ENCODE measurements around the gene TLCD1.
A peak's percentile ranks its signal among the peaks of the same experiment; 100 is the strongest.
"Not testable (repeated sequence)": the region's sequence is repeated elsewhere in the genome, so short reads cannot be mapped to it uniquely, and the experiment has no call there.

Gene TLCD1

DNA sequence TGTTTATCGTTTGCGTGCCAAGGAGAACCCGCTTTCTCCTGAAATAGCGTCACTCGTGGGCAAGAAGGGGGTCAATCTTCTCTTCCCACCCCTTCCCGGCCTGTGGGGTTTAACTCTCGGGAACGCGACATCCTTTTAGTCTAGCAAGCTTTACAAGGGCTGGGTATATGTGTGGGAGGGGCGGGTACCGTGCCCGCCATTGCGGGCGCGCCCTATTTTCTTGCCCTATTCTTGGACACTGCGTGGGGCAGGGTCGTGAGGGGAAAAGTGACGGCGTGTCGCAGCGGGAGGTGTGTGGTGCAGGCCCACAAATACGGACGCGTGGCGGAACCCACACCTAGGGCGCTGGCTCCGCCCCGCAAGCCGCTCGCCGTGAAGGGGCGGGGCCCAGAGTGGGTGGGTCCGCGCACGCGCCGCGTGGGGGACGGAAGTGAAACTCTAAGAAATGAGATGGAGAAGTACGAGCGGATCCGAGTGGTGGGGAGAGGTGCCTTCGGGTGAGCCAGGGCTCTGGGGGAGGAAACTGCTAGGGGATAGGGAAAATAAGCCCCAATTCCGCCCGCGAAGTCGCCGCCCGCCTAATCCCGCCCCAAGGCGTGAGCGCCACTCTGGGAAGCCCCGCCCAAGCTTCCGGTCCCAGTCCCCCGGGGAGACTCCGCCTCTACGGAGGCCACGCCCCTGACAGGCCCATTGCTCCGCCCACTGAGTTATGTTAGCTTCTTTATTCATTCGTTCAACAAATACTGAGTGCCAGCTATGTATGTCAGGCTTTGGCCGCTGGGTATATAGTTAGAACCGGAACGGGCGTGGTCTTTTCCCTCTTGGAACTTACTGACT lies 2.5 kb upstream of the TLCD1 start, which contains the start of gene NEK8:
Gene NEK8, plus strand, starts transcription at position 425 of the 837 bp plus-strand sequence. Its CDS starts 26 bp downstream, at position 451.
- peak; percentile 95 for DNase-seq (ENCODE audit: low spot score)

DNA sequence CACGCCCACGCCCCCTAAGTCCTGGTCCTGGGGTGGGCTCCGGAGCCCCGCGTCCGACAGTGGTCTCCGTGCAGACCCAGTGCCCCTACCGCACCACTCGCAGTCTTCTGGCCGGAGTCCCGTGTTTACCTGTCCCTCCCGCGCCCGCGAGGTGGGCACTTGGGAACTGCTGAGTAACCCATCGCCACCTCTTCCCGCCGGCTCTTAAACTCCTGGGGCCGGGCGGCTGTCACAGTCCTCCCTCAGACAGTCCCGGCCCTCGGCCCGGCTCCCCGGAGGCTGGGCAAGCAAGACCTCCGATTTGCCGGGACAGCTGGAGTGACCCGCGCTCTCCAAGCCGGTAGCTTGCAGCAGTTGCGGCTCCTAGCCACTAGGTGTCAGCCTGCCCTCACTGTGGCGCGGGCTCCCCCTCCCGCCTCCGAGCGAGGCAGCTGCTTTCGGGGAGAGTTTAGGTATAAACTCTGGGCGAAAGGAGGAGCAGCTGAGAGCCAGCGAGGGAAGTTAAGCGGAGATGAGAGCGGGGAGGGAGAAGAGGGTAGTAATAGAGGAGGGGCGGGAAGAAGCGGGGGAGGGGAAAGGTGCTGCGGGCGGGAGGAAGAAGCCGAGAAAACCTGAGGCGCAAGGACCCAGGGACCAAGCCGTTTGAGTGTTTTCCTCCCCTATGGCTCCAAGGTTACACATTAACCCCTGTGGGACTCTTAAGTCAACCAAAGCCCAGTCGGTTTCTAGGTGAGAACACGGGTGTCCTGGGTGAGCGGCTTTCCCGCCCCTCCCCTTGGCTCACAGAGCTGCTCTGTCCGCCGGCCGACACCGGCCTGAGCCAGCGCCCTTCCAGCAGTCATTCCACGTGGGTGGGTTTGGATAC lies 826 bp upstream of the TLCD1 start:
- DNase-seq (ENCODE audit: low spot score) = peak; percentile 93

DNA sequence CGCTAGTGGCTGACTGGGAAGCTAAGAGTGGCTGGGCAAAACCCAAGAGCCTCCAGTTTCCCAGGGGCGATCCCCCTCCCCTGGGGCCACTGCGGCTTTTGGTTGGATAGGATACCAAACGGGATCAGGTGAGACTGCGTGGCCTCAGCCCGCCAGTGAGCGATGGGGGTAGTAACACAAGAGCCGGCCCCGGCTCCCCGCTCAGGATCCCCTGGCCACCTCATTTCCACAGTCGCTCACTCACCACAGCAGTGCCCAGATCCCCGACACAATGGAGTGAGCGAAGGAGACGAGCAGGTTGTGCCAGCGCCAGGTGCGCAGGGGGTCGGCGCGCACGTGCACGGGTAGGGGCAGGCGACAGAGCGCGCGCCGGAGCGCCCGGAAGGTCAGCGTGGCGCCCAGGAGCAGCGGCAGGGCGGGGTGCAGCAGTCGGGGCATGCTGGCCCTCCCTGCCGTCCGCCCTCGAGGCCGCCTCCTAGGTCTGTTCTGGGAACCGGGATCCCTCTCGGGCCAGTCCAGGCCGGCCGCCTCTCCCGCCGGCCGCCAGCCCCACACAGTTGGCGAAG lies 290 bp downstream of the TLCD1 start:
- DNase-seq (ENCODE audit: low spot score) = no peak

DNA sequence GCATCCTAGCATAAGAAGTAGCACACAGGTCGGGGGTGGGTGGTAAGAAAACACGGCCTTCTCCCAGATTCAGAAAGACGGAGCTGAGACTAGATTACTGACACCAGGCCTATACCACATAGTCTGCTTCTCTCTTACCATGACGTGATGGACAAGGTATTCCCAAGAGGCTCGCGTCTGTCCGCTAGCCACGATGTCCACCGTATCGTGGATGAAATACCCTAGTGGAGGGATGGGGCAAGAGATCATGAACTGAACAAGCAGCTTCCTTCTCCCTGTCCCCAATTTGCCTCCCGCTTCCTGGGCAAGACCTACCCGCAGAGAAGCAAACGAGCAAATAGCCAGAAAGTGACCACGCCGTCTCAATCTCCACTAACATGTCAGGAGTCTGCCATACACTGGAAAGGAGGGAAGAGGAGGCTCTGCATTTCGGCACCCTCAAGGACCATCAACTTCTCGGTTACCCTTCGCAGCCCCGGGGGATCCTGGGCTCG lies 820 bp downstream of the TLCD1 start:
- no peak for DNase-seq (ENCODE audit: low spot score)

DNA sequence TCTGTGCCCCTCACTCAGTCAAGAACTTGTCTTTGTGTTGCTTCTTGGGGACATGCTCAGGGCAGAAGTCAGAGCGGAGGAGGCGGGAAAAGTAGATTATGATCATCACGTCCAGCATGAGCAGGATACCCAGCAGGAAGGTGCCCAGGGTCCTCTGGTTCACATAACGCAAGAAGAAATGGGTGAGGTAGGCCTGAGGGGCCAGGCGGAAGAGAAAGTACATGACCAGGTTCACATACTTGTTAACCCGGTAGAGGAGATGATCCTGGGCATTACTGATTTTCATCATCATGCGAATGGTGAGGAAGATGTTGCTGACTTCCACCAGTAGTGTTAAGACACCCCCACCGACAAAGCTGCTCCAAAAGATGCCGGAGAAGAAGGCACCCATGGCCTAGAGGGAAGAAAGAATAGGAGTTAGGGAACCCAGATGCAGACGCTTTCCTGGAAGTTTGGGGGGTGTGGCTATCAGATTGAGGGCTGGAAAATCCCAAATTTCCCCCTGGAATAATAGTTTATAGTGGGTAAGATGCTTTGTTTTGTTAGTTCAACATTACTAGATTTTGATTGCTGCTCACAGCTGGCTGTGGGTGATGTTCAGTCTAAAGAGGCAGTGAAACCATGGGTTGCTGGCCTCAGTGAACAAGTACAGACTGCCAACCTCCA lies 1.4 kb downstream of the TLCD1 start:
- no peak for DNase-seq (ENCODE audit: low spot score)

DNA sequence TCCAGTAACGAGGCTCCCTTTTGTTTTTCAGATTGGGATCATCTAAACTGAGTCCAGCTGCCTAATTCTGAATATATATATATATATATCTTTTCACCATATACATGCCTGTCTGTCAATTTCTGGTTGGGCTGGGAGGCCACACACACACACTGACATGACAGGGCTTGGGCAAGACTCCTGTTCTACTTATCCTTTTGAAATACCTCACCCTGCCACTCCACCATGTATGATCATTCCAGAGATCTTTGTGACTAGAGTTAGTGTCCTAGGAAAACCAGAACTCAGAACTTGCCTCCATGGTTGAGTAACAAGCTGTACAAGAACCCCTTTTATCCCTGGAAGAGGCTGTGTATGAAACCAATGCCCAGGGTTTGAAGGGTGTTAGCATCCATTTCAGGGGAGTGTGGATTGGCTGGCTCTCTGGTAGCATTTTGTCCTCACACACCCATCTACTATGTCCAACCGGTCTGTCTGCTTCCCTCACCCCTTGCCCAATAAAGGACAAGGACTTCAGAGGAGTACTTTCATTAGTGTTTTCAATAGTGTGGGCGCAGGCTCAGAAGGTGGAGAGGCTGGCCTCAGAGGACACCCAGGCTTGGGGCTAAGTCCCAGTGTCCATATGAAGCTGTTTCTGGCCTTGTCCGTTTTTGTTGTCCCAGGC lies 2.1 kb downstream of the TLCD1 start:
- DNase-seq (ENCODE audit: low spot score) = not testable (repeated sequence)

DNA sequence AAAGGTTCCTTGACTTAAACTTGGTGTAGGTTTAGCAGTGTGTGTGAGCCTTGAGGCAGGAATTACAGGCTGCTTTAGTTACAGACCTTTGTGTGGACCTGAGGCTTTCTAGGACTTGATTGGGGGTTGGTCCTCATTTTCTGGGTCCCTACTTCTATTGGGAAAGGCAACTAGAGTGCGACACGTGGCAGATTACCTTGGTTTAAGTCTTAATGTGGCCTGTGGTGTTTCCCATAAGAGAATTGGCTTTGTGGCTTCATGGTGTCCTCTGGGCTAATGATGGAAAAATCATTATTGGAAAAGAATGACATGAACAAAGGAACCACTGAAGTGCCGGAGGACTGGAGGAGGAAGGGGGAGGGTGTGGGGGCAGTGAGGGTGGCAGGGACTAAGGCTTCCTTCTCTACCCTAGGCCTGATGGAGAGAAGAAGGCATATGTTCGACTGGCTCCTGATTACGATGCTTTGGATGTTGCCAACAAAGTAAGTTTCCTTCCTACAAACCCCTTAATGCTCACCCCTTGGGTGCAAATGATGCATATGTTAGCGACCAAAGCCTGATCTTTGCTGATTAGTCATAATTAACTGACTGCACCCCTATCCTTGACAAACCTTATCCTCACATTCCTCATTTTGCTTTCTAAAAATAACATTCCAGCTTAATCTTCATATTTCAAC lies 2.7 kb downstream of the TLCD1 start:
- no peak for DNase-seq (ENCODE audit: low spot score)

DNA sequence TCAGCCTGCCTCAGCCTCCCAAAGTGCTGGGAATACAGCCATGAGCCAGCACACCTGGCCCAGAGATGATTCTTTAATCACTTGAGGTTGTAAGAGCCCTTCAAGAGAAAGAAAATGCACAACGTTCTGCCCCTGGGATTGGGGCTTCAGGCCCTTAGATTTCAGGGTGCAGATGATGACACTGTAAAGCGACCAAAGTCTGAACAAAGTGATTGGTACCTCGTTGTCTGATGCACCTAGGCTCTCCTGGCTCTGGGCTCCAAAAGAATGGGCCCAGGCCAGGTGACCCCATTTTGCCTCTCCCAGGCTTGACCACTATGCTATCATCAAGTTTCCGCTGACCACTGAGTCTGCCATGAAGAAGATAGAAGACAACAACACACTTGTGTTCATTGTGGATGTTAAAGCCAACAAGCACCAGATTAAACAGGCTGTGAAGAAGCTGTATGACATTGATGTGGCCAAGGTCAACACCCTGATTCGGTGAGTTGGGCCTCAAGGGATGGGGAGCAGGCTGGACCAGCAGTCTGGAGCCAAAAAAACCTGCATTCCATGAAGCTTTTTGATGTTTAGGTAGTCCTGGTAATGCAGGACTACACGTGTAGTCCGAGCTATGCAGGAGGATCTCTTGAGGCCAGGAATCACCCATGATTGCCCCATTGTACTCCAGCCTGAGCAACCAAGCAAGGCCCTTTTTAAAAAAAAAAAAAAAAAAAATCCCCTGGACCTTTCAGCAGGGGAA lies 3.4 kb downstream of the TLCD1 start:
- no peak for DNase-seq (ENCODE audit: low spot score)

DNA sequence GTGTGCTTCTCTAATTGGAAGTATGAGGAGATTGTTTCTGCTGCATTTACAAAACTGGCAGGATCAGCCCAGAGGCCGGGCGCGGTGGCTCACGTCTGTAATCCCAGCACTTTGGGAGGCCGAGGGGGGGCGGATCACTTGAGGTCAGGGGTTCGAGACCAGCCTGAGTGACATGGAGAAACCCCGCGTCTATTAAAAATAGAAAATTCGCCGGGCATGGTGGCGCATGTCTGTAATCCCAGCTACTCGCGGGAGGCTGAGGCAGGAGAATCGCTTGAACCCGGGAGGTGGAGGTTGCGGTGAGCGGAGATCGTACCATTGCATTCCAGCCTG lies 5.1 kb downstream of the TLCD1 start:
- not testable (repeated sequence) for DNase-seq (ENCODE audit: low spot score)

DNA sequence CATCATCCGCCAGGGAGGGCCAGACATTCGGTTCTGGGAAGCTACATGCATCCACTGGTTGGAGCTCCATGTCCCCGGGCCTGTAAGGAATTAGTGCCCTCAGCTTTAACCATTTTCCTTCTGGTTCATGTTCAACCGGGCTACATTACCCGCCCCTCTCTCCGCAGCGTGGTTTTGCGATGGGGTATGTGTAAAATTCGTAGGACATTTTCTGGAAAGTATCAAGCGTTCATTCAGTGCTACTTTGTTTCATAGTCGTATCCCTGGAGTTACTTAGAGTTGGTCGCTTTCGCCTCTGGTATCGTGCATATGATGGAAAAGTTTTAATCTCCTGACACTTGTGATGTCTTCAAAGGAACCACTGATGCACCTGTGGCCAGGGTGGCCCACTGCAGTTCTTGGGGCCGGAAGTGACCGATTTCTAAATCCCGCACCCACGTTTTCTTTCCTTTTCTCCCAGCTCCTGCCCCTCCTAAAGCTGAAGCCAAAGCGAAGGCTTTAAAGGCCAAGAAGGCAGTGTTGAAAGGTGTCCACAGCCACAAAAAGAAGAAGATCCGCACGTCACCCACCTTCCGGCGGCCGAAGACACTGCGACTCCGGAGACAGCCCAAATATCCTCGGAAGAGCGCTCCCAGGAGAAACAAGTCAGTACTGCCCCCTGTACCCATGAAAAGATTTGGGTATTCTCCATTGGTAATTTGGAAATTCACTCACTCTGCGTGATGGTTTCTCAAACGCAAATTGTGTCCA lies 5.6 kb downstream of the TLCD1 start:
- no peak for DNase-seq (ENCODE audit: low spot score)

DNA sequence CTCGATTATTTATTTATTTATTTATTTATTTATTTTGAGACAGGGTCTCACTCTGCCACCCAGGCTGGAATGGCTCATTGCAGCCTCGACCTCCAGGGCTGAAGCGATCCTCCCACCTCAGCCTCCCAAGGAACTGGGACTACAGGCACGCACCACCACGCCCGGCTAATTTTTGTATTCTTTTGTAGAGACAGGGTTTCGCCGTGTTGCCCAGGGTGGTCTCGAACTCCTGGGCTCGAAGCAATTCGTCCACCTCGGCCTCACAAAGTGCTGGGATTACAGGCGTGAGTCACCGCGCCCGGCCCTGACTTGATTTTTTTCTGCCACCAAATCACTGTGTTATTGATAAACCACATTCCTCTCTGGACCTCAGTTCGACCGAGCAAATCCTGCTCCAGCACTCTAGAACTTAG lies 7.0 kb downstream of the TLCD1 start:
- no peak for DNase-seq (ENCODE audit: low spot score)

DNA sequence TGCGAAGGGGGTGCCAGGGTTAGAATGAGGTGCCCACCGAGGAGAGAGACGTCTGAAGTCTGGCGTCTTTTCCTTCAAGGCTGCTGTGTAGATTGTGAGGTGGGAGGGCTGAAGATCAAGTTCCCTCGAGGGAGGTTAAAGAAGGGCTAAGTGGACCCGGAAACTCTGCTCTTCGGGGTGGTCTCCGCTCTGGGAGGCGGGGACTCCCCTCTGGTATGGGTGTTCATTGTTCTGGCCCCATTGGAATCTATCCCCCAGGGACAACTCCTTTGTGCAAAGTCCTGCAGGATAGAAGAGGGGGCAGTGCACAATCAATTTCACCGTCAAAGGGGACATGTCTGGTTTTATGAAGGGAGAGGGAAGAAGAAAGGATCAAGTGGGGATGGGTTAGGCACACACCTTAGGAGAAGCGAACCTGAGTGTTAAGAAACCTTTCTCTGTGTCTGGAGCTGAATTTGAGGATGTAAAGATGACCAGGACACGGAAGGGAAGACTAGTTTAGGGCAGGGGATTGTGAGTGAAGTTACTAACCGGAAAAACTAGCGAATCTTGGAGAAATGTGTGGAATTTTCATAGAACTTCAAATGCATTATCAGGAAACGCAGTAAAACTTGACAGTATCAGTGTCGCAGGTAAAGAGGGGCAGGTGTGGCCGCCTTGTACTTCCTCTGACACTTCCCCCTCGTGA lies 7.6 kb downstream of the TLCD1 start:
- no peak for DNase-seq (ENCODE audit: low spot score)

DNA sequence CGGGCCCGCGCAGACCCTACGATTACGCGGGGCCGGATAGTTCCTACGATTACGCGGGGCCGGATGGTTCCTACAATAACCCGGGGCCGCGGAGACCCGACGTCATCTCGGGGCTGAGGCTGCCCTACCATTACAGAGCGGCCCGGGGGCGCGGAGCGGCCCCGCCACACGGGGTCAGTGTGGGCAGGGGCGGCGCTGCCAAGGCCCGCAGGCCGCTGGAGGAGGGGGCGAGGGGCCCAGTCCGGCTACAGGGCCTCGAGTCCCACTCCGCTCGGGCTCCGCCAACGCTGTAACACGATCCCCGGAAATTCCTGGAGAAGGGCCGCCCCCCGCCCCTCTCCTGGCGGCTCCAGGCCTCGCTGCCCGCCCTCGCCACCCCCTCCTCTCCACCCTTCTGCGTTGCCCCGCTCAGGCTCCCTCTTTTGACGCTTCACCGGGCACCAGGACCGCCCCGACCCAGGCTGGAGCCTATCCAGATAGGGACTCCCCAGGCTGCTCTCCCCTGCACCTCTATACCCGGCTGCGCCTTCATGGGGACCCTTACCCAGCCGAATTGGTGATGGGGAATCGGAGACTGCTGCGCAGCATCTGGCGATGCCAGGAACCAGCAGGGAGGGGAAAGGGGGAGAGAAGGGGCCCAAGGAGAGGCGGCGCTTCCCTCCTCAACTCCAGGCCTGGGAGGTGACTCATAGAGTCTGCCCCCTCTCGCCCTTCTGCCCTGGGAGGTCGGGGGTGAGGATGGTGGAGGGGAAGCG lies 8.3 kb downstream of the TLCD1 start, which contains the start of gene RAB34:
Gene RAB34, minus strand, starts transcription at position 291 of the 755 bp plus-strand sequence. CDS start 602 bp downstream, outside the sequence.
- peak; percentile 25 for DNase-seq (ENCODE audit: low spot score)

DNA sequence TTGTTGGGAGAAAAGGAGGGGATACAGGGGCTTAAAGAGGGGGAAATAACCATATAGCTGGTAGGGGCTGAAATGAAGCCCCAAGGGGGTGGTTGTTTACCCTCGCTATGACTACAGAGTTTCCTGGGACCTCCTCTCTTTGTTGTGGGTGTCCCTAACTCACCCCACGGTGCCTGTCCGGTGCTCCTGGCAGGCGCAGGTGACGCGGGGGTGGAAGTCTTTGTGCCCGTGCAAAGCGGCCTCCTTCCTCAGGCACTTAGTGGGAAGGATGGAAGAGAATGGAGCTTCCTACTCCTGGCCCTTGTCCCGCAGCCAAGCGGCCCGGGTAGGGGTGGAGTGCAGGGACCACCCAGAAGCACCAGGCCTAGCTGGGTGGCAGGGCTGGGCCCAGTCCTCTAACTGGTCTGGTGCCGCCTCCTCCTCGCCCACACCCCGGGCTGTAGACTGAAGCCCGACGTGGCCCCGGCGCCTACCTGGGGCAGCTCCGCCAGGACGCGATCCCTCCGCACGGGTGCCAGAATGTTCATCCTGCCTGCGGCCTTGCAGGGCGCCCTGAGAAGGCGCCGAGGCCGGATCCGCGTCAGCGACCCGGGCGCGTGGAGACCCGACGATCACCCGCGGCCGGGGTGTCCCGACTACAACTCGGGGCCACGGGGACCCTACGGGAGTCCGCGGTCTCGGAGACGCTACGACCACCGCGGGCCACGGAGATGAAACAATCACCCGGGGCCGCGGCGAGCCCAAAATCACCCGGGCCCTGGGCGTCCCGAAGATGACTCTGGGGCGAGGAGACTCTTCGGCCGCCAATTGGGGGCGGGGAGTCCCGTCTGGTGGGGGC lies 9.1 kb downstream of the TLCD1 start:
- DNase-seq (ENCODE audit: low spot score) = no peak

DNA sequence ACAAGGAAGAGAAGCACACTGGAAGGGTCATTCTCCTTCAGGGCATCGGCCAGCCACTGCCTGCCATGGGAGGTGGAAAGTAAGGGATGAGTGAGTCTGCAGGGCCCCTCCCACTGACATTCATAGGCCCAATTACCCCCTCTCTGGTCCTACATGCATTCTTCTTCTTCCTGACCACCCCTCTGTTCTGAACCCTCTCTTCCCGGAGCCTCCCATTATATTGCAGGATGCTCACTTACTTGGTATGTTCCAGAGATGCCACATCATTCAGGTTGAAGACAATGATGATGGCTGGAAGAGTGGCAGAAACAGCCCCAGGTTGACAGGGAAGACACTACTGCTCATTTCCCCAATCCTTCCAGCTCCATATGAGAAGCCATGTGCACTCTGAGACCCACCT lies 10.8 kb downstream of the TLCD1 start:
- DNase-seq (ENCODE audit: low spot score) = no peak

DNA sequence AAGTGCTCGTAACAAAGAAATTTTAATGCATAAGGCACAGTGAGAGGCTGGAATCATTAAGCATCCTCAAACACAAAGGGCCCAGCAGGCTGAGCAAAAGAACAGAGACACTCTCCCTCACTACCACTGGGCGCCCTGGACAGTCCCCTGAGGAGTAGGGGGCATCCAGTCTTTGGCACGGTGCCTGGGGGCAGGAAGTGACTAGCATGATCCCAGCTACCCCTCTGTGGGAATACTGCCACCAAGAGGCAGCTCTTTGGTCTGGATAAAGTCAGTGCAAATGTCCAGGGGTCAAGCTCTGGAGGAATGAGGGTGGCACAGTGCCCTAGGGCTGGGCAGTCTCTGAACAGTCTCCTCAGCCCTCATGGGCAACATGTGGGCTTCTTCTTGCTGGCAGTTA lies 11.8 kb downstream of the TLCD1 start:
- DNase-seq (ENCODE audit: low spot score) = no peak
